NCI-H128 (cell line): ENCODE data around the gene DNASE1.
"Not testable (repeated sequence)": the region's sequence is repeated elsewhere in the genome, so short reads cannot be mapped to it uniquely, and the experiment has no call there.

Experiments used
- DNase-seq: peaks from one replicate; lab custom pipeline; 2025; ENCODE audit not compliant: unreplicated experiment; lab: John Stamatoyannopoulos, UW

The DNASE1 gene

DNA sequence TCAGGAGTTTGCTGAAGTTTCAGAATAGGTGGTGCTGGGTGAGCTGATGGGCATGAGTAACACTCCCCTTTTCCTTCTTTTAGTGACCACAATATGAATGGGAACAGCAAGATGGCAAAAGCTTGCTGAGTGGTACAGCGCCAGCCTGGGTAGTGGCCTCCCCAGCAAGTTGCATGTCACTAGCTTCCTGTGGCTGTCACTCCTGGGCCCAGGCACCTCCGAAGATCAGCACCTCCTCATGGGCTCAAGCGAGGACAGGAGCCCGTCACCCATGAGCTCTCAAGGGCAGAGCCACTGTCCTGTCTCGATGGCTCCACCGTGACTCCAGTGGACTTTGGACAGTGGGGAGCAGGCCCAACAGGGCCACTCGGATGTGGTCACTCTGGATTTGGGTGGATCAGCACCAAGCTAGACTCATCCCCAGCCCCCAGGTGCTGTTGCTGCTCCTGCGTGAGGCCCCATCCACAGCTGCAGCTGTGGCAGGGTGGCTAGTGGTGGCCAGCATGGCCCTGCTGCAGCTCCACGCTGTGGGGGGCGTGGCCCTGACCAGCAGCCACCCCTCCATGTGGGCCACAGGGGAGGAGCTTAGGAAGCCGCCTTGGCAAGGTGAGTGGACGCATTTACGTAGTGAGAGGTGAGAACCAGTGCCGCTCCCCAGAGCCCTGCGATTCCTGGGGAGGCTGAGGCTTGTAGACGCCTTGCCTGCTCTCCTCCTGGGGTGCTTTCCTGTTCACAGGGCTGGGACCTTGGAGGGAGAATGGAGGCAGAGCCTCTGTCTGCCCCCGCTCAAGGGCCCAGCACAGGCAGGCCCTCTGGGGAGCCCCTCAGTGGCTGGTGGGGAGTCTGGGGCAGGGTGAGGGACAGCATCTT, 13.6 kb upstream of the DNASE1 start:
- no peak for DNase-seq

- DNase-seq, result no peak
Measured at GRCh38 chr16:3641801-3642396, 12.6 kb upstream of the DNASE1 start.

- no peak for DNase-seq
Measured at GRCh38 chr16:3642397-3643094, 11.9 kb upstream of the DNASE1 start.

GRCh38 chr16:3643095-3643730, 11.3 kb upstream of the DNASE1 start:
- no peak for DNase-seq

DNA sequence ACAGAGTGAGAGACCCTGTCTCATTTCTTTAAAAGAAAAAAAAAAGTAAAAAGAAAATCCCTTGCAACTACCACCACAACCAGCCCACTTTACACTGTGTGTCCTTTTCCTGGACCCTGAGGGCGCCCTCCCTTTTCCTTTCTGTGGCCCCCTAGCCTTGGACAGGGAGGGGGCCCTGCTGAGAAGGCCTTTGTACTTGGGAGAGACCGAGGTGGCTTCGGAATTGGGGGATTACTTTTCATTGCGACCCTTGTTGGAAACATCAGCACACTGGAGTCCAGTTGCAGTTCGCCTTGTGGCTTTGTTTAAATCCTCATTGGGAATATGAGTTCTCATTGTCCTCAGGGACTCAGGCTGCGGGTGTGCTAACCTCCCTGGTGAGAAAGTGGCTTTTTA, 9.4 kb upstream of the DNASE1 start:
- no peak for DNase-seq

- no peak for DNase-seq
Measured at GRCh38 chr16:3645504-3646347, 8.8 kb upstream of the DNASE1 start.

DNA sequence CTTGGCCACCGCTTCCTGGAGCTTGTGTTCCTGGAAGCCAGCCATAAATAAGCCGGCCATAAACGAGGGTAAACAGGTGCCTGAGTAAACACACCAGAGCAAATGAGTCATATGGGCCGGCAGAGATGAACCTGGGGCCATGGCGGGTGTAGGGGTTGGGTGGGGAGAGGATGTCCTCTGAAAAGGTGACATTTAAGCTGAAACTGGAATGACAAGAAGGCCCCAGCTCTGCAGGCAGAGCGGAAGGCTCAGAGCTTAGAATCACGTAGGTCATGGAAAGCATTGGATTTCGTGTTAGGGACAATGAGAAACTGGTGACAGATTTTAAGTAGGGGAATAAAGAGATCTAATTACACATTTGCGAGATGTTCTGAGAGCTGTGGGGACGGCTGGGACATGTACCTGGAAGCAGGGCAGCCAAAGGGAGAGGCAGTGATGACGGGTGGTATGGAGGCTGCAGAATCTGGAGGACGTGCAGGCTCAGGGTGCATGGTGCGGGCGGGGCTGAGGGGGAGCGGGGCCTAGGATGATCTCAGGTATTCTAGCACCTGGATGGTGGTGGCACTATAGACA, 8.1 kb upstream of the DNASE1 start:
- DNase-seq, result no peak

GRCh38 chr16:3650631-3651265, 3.7 kb upstream of the DNASE1 start:
- no peak for DNase-seq

GRCh38 chr16:3651461-3652372, 2.8 kb upstream of the DNASE1 start:
- no peak for DNase-seq

GRCh38 chr16:3652373-3653195, 1.9 kb upstream of the DNASE1 start:
- no peak for DNase-seq

DNA sequence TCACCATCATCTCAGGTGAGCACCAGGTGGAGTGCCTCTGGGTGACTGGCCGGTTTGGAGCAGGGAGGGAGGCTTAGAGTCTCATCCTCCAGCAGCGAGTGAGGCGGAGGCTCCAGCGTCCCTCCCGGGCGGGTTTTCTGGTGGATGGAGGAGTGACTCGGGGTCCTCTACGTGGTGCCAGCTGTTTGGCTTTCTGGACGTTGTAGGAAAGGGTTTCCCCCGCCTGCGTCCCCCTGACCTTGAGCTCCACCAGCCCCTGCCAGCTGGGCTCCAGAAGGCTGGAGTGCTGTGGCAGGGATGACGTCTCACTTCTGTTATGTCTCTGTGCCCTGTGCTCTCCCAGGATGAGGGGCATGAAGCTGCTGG, 522 bp downstream of the DNASE1 start:
- no peak for DNase-seq

DNA sequence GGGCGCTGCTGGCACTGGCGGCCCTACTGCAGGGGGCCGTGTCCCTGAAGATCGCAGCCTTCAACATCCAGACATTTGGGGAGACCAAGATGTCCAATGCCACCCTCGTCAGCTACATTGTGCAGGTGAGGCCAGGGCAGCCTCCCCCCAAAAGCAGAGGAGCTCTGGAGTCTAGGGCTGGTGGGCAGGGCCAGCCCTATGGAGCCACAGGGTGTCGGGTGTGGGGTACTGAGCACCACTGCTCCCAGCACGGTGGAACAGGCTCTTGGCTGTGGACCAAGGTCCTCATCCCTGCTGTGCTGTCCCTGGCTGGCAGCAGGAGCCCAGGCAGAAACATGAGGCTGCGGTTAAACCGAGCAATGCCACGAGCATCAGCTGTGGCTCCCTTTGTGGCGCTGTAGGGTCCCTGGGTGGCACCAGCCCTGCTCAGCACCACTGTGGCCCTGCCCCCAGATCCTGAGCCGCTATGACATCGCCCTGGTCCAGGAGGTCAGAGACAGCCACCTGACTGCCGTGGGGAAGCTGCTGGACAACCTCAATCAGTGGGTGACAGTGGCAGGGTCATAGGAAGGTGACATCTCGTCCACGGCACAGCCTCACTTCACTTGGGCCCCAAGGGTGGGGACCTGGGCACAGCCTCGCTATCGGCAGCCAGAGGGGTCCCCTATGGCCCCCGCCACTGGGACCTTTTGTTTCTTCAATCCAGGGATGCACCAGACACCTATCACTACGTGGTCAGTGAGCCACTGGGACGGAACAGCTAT, 1.1 kb downstream of the DNASE1 start:
- no peak for DNase-seq

- not testable (repeated sequence) for DNase-seq
Measured at GRCh38 chr16:3656160-3656490, 1.6 kb downstream of the DNASE1 start.

DNA sequence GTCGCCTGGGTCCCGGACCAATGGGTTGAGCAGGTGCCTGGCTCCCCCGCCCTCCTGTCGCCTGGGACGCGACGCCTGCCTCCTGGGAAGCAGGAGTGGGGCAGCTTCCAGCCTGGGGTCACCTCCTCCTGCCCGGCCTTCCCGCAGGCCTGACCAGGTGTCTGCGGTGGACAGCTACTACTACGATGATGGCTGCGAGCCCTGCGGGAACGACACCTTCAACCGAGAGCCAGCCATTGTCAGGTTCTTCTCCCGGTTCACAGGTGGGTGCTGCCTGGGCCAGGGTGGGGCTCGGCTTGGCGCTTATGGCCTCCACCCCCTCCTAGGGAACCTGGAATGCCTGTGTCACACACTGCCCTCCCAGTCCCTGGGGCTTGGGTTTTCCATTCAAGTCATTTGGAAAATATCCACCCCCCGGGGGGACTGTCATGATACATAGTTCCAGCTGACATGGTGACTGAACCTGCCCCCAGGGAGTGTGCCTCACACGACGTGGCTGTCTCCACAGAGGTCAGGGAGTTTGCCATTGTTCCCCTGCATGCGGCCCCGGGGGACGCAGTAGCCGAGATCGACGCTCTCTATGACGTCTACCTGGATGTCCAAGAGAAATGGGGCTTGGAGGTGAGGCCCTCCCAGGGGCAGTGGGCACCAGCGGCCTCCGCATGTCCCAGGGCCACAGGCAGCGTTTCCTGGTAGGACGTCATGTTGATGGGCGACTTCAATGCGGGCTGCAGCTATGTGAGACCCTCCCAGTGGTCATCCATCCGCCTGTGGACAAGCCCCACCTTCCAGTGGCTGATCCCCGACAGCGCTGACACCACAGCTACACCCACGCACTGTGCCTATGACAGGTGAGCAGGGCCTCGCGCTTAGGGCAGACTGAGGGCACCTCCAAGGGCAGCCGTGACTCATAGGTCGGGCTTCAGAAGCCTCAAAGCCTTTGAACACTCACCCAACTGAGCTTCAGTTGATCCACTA, 2.3 kb downstream of the DNASE1 start:
- DNase-seq, result no peak

DNA sequence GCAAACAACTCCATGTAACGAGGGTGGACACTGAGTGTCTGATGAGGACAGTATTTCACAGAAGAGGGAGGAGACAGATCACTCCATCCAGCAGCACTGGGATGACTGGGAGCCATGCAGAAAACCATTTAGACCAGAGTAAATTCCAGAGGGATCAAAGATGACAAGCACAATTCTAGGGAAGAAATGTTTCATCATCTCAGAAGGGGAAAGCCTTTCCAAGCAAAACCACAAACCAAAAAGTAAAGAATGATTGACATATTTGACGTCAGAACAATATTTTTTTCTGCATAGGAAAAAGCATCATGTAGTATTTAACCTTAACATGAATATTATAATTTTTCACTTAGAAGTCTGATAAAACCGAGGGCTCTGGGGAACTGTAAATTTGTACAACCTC, 4.8 kb downstream of the DNASE1 start:
- DNase-seq, result no peak

GRCh38 chr16:3661311-3661710, 6.8 kb downstream of the DNASE1 start:
- no peak for DNase-seq
